ENCODE results near the gene REST. TPM values are rescaled to one million over a fixed set of nuclear protein-coding genes. Genes with fewer than 3 reads are reported as not detected.

The REST gene
- polyA plus RNA-seq, 1 donor (not counting 4 experiments of a cell fraction or from before 2014, with no cell fraction given) = 22.6 TPM

GRCh38 chr4:56959100-56959499, 51.4 kb downstream of the REST start:
- H3K9me3 ChIP-seq (ENCODE audit: control insufficient read depth, low read depth, low read length) = no peaks in the 10 kb centered on the region
- H3K4me2 ChIP-seq (ENCODE audit: control insufficient read depth, extremely low read depth, insufficient read depth, low read depth, low read length) = no peak overlapping the region
- dilution Hi-C loops (cut with MboI; ENCODE audit: extremely low pct_ligation_motif_present, low sequenced_read_pairs) = no loop called here

GRCh38 chr4:56961107-56961500, 53.4 kb downstream of the REST start:
- TF ChIP-seq CTCF (optimal IDR thresholded peaks at IDR 0.05 in 1 of 3, IDR thresholded peaks at IDR 0.05 in 1 of 3, conservative IDR thresholded peaks at IDR 0.05 in 1 of 3; ENCODE audit: extremely low read depth in 1 of 3, insufficient read depth in 2 of 3, low read length in 3 of 3) (no peak), EZH2 (IDR thresholded peaks at IDR 0.05; ENCODE audit: low read length) (no peak)
- Histone ChIP-seq H4K20me1 (ENCODE audit: control insufficient read depth, extremely low read depth, insufficient read depth, low read length) (no peaks in the 10 kb centered on the region), H3K79me2 (ENCODE audit: control insufficient read depth, insufficient read depth, low read length) (no peaks in the 10 kb centered on the region), H2AFZ (ENCODE audit: control insufficient read depth, low read length) (no peak overlapping the region), H3K4me1 (ENCODE audit: control insufficient read depth, extremely low read depth, insufficient read depth, low read length) (peaks cover 3% of the 10 kb centered on the region), H3K4me2 (ENCODE audit: control insufficient read depth, extremely low read depth, insufficient read depth, low read depth, low read length) (no peak overlapping the region), H3K27ac (ENCODE audit: control insufficient read depth, insufficient read depth, low read length) (no peak overlapping the region), H3K9me3 (ENCODE audit: control insufficient read depth, low read depth, low read length) (no peaks in the 10 kb centered on the region), H3K4me3 (ENCODE audit: control insufficient read depth in 2 of 3, extremely low read depth in 1 of 3, insufficient read depth in 2 of 3, low read depth in 1 of 3, low read length in 3 of 3) (no peak overlapping the region), H3K27me3 (ENCODE audit: control insufficient read depth, extremely low read depth, insufficient read depth, low read length) (no peaks in the 10 kb centered on the region), H3K9ac (ENCODE audit: control insufficient read depth, extremely low read depth, insufficient read depth, low read length) (no peak overlapping the region), H3K36me3 (ENCODE audit: control insufficient read depth in 2 of 2, extremely low read depth in 1 of 2, insufficient read depth in 2 of 2, low read length in 2 of 2) (peaks cover 7 to 12% of the 10 kb centered on the region in 2 experiments), H3K9me1 (ENCODE audit: control insufficient read depth, extremely low read depth, insufficient read depth, low read length) (no peaks in the 10 kb centered on the region)
- FAIRE-seq = no peak
- dilution Hi-C loops (cut with MboI; ENCODE audit: extremely low pct_ligation_motif_present, low sequenced_read_pairs) = no loop called here
- DNase-seq (ENCODE audit: low read depth, low spot score) = no peak

More at GRCh38 chr4:56959100-56959499, 51.4 kb downstream of the REST start:
- Histone ChIP-seq H3K79me2 (ENCODE audit: control insufficient read depth, insufficient read depth, low read length) (no peaks in the 10 kb centered on the region), H3K4me3 (ENCODE audit: control insufficient read depth in 2 of 3, extremely low read depth in 1 of 3, insufficient read depth in 2 of 3, low read depth in 1 of 3, low read length in 3 of 3) (no peak overlapping the region), H3K9ac (ENCODE audit: control insufficient read depth, extremely low read depth, insufficient read depth, low read length) (no peak overlapping the region), H3K36me3 (ENCODE audit: control insufficient read depth in 2 of 2, extremely low read depth in 1 of 2, insufficient read depth in 2 of 2, low read length in 2 of 2) (peaks cover 7 to 9% of the 10 kb centered on the region in 2 experiments), H3K9me1 (ENCODE audit: control insufficient read depth, extremely low read depth, insufficient read depth, low read length) (no peaks in the 10 kb centered on the region), H4K20me1 (ENCODE audit: control insufficient read depth, extremely low read depth, insufficient read depth, low read length) (no peaks in the 10 kb centered on the region), H3K4me1 (ENCODE audit: control insufficient read depth, extremely low read depth, insufficient read depth, low read length) (peaks cover 3% of the 10 kb centered on the region), H2AFZ (ENCODE audit: control insufficient read depth, low read length) (no peak overlapping the region), H3K27ac (ENCODE audit: control insufficient read depth, insufficient read depth, low read length) (no peak overlapping the region), H3K27me3 (ENCODE audit: control insufficient read depth, extremely low read depth, insufficient read depth, low read length) (no peaks in the 10 kb centered on the region)
- TF ChIP-seq CTCF (optimal IDR thresholded peaks at IDR 0.05 in 1 of 3, IDR thresholded peaks at IDR 0.05 in 1 of 3, conservative IDR thresholded peaks at IDR 0.05 in 1 of 3; ENCODE audit: extremely low read depth in 1 of 3, insufficient read depth in 2 of 3, low read length in 3 of 3) (no peak), EZH2 (IDR thresholded peaks at IDR 0.05; ENCODE audit: low read length) (no peak)
- FAIRE-seq = no peak
- DNase-seq (ENCODE audit: low read depth, low spot score) = no peak

Data from keratinocyte (primary cell).